ENCODE results near the gene WNT16. TPM values are rescaled to one million over a fixed set of nuclear protein-coding genes. Genes with fewer than 3 reads are reported as not detected.

Gene WNT16
- total and polyA plus RNA-seq, 2 of the 8 experiments (the other 6 are each of a cell fraction or from before 2014, with no cell fraction given), result 0.11 to 0.52 TPM

DNA sequence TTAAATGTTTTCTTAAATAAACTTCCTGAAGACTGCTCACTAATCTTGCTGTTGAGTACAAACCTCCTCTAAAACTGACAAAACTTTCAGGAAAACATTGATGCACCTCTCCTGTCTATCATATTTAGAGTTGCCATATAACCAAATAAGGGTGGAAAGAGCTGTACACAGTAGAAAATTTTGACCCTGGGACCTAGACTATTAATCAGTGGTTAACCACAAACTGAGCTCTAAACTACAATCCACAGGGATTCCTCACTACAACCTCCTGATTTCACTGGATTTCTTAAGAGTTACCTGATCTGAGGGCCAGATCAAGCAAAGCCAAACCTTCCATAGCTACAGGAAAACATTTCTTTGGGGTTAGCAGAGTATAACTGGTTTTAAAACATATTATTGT is 39.9 kb upstream of the WNT16 start:
- TF ChIP-seq TAF1 (IDR thresholded peaks at IDR 0.05; ENCODE audit: low read depth, low read length), result no peak
- TF ChIP-seq JUND (IDR thresholded peaks at IDR 0.05; ENCODE audit: low read length), result no peak
- TF ChIP-seq GABPA (IDR thresholded peaks at IDR 0.05; ENCODE audit: borderline replicate concordance, insufficient read depth, low read length), result no peak
- TF ChIP-seq PHF8 (conservative IDR thresholded peaks at IDR 0.05; ENCODE audit: low read depth, low read length), result no peak
- TF ChIP-seq RNF2 (IDR thresholded peaks at IDR 0.05; ENCODE audit: borderline replicate concordance, low read depth, low read length, missing control alignments, poor library complexity, severe bottlenecking), result no peak
- TF ChIP-seq USF2 (IDR thresholded peaks at IDR 0.05; ENCODE audit: low read length), result no peak
- TF ChIP-seq ZNF274 (IDR thresholded peaks at IDR 0.05; ENCODE audit: borderline replicate concordance, extremely low read depth, low read length), result no peak
- TF ChIP-seq GTF2F1 (IDR thresholded peaks at IDR 0.05; ENCODE audit: borderline replicate concordance, low read depth, low read length), result no peak
- CTCF ChIA-PET (ENCODE audit: partially characterized antibody), result no interaction called here
- Histone ChIP-seq H3K79me1 (ENCODE audit: low read depth, low read length) (no peaks in the 10 kb centered on the region), H4K8ac (ENCODE audit: extremely low read depth, insufficient read depth, low read length) (no peak overlapping the region), H3K9me3 (ENCODE audit: insufficient read depth in 2 of 2, low read depth in 1 of 2, low read length in 1 of 2) (peaks cover 12 to 22% of the 10 kb centered on the region in 2 experiments; a peak in 3 of 4 replicates), H3K23ac (ENCODE audit: insufficient read length) (no peak overlapping the region), H2AK5ac (ENCODE audit: low read depth, low read length) (no peak overlapping the region), H4K5ac (ENCODE audit: insufficient read length, low read depth, low read length) (no peak overlapping the region), H3K18ac (ENCODE audit: extremely low read depth, low read length) (no peak overlapping the region), H3K27me3 (replicated peaks in 1 of 4; ENCODE audit: control insufficient read depth in 3 of 4, extremely low read depth in 1 of 4, insufficient read depth in 3 of 4, low read length in 3 of 4) (no peaks in the 10 kb centered on the region), H3K14ac (ENCODE audit: insufficient read length) (no peak overlapping the region), H4K20me1 (replicated peaks in 1 of 2; ENCODE audit: control insufficient read depth in 1 of 2, insufficient read depth in 2 of 2, low read length in 2 of 2) (no peaks in the 10 kb centered on the region), H2AFZ (ENCODE audit: low read length) (no peak overlapping the region), H4K91ac (replicated peaks; ENCODE audit: insufficient read length, low read length) (no peak overlapping the region), H2BK20ac (ENCODE audit: low read length) (no peak overlapping the region), H2BK5ac (ENCODE audit: low read depth, low read length) (no peak overlapping the region), H3K4ac (replicated peaks; ENCODE audit: insufficient read length, low read depth, low read length) (no peak overlapping the region), H3K56ac (replicated peaks; ENCODE audit: insufficient read length, low read depth, low read length) (no peak overlapping the region), H3K4me1 (replicated peaks in 1 of 4; ENCODE audit: control insufficient read depth in 3 of 4, insufficient read depth in 4 of 4, low read length in 3 of 4) (no peaks in the 10 kb centered on the region), H3K79me2 (ENCODE audit: control insufficient read depth in 1 of 2, insufficient read depth in 2 of 2, low read length in 2 of 2) (no peaks in the 10 kb centered on the region), H3K4me3 (ENCODE audit: extremely low read depth in 1 of 4, insufficient read depth in 2 of 4, low read depth in 3 of 4, low read length in 4 of 4) (no peak overlapping the region), H3K9ac (replicated peaks in 1 of 4; ENCODE audit: extremely low read depth in 1 of 4, low read depth in 3 of 4, low read length in 3 of 4) (no peak overlapping the region), H2BK15ac (ENCODE audit: low read length) (no peak overlapping the region), H3K27ac (ENCODE audit: low read depth, low read length) (no peak overlapping the region), H3K36me3 (ENCODE audit: control insufficient read depth in 2 of 4, insufficient read depth in 4 of 4, low read length in 3 of 4) (no peaks in the 10 kb centered on the region; a peak in 1 of 8 replicates), H3K23me2 (ENCODE audit: low read depth, low read length) (no peaks in the 10 kb centered on the region; the same call in 1 of the 2 replicates), H3K4me2 (ENCODE audit: insufficient read depth in 1 of 2, low read depth in 2 of 2, low read length in 2 of 2) (no peak overlapping the region), H2BK120ac (replicated peaks; ENCODE audit: low read depth, low read length) (no peak overlapping the region), H2BK12ac (ENCODE audit: low read depth, low read length) (no peak overlapping the region)
- DNase-seq (ENCODE audit: low read depth in 1 of 2, low spot score in 2 of 2), result no peak
- FAIRE-seq, result no peak
- POLR2A ChIA-PET (ENCODE audit: partially characterized antibody), result no interaction called here

Measured in H1 (cell line).